Choroid plexus epithelial cell (primary cell): ENCODE results near the gene NCAM2.
A peak's percentile ranks its signal among the peaks of the same experiment; 100 is the strongest.

Experiments used
- DNase-seq: peaks from one replicate; pipeline ENCODE4 v3.0.0-alpha.2; 2010; ENCODE audit warnings: low read depth
- H3K4me3 ChIP-seq: 2 replicates; pipeline ENCODE4 v1.5.1; 2011; ENCODE audit warnings: low read depth, mild to moderate bottlenecking, control low read depth, low read length, moderate library complexity
- TF ChIP-seq, protein P1 (sequence below): conservative IDR thresholded peaks from 2 replicates; pipeline ENCODE4 v1.5.1; 2011; ENCODE audit warnings: low read depth, mild to moderate bottlenecking, control low read depth, inconsistent platforms, low read length, moderate library complexity

Gene NCAM2

DNA sequence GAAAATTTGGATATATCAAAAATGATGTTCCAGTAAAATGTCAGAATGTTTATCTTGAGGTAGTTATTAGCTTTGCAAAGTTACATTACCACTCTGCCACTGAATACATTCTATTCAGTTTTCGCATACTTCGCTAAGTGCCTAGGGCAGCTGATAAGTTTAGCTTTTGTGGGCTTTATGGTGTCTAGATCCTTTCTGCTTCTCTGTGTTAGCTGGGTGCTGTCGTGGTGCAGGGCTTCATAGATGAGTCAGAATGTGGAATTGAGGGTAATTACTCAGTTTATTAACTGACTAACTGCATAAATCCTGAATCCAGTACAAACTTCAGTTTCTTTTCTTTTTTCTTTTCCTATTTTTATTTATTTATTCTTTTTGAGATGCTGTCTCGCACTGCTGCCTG lies 21.5 kb downstream of the NCAM2 start:
- no peak overlapping the region for H3K4me3 ChIP-seq
- TF ChIP-seq, protein P1, sequence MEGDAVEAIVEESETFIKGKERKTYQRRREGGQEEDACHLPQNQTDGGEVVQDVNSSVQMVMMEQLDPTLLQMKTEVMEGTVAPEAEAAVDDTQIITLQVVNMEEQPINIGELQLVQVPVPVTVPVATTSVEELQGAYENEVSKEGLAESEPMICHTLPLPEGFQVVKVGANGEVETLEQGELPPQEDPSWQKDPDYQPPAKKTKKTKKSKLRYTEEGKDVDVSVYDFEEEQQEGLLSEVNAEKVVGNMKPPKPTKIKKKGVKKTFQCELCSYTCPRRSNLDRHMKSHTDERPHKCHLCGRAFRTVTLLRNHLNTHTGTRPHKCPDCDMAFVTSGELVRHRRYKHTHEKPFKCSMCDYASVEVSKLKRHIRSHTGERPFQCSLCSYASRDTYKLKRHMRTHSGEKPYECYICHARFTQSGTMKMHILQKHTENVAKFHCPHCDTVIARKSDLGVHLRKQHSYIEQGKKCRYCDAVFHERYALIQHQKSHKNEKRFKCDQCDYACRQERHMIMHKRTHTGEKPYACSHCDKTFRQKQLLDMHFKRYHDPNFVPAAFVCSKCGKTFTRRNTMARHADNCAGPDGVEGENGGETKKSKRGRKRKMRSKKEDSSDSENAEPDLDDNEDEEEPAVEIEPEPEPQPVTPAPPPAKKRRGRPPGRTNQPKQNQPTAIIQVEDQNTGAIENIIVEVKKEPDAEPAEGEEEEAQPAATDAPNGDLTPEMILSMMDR = no peak
- DNase-seq = no peak

DNA sequence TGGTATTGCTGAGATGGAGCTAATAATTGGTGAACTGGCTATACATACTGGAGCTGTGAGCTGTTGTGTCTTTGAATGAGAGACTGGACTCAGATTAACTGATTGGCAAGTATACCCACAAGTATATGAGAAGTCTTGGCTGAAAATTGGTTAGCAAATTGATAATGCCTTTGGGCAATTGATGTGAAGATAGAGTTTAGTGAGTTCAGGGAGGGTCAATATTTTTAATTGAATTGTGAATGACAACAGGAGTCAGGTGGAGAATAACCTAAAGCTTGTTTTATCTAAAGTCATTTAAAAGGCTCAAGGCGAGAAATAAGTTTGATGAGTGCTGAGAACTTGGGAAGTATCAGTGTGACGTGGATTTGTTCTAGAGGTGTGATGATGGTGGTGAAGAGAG lies 27.5 kb downstream of the NCAM2 start:
- DNase-seq = no peak
- TF ChIP-seq, protein P1 = no peak
- no peak overlapping the region for H3K4me3 ChIP-seq

DNA sequence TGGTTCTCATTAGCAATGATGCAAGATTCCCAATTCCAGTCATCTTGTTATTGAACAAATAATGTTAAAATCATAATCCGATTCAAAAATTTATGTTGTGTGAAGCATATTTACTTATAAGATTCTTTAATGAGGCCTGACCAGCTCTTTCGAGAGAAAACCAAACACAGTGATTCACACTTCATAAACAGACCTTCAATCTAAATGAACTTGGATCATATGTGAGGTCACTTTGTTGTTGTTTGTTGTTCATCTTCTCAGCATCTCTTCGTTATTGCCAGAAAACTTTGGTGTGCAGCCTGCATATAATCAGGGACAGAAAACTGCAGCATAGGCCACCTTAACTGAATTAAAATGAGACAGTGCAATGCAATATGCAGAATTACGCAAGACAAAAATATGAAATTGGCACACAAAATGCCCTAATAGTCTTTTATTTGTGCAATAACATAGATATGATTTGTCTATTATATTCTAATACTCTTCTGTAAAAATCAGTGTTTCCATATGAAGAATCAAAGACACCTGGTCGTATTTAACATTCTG lies 30.1 kb downstream of the NCAM2 start:
- peak; percentile 20 for DNase-seq
- TF ChIP-seq, protein P1 = no peak
- no peak overlapping the region for H3K4me3 ChIP-seq

DNA sequence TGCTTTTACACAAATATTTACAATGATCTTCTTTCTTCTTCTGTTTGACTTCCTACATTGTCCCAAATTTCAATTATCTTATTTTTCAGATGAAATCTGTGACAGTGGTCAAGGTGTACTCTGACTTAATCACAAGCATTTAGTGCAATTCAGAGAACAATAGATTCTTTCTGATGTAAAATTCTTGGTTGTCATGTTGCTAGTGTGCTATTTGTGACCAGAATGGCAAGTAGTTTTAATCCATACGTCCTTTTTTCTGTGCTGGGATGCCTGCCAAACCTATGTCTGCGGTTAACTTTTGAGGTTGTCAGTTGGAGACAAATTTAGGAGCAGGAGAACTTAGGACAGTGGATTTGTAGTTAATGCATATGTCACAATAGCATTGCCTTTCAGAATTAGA lies 31.0 kb downstream of the NCAM2 start:
- no peak overlapping the region for H3K4me3 ChIP-seq
- TF ChIP-seq, protein P1 = no peak
- peak; percentile 40 for DNase-seq

DNA sequence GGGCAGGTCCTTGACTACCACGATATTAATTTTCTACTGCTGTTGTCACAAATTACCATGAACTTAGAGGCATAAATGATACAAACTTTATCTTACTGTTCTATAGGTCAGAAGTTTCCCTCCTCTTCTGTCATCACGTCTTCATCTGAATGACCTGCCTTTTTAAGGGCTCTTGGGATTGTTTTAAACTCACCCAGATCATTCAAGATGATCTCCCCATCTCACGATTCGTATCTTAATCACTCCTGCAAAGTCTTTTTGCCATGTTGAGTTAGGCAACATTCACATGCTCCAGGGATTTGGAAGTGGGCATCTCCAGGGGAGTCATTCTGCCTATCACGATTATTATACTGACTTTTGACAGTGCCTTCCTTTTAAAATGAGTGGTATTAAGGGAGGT lies 32.1 kb downstream of the NCAM2 start:
- no peak overlapping the region for H3K4me3 ChIP-seq

DNA sequence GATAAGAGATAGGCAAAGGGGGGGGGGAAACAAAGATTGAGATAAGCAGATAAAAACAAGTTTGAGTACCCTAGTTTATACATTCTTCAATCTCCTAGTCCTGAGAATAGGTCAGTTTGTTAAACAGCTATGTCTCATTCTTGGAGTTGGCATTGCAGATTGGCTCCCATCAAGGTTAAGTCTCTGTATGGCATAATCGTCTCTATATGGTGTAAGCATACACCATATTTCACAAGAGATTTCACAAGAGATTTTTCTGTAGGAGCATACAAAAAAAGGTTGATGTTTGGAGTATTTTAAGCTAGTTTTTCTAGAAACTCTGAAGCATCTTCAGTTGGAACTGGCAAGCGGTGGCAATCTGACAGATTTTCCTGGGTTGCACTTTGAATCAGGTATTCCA lies 35.8 kb downstream of the NCAM2 start:
- TF ChIP-seq, protein P1 = no peak
- no peak overlapping the region for H3K4me3 ChIP-seq

More for the DNA sequence above, 32.1 kb downstream of the NCAM2 start:
- DNase-seq = no peak
- TF ChIP-seq, protein P1 = no peak

DNA sequence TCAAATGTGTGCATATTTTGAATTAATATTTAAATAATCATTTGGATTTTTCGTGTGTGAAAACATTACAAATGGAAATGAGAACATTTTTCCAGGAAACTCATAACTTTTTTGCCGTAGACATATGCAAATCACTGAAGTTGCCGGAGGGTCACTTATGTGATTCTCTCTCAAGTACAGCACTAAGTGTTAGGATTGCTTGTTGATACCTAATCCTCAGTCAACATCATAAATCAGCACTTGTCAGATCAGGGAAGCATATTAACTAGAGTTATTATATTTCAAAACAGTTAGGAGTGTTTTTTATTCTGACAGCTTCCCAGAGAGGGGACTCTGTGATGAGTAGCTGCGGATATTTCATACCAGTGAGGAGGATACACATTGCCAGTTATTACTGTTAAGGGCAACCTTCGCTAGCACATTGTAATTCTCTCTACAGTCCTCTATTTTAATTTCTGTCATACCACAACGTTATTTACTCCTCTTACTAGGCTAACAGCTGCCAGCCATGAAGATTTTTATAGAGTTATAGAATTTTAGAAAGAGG lies 41.5 kb downstream of the NCAM2 start:
- H3K4me3 ChIP-seq = no peak overlapping the region
- DNase-seq = no peak
- TF ChIP-seq, protein P1 = no peak

More for the DNA sequence above, 35.8 kb downstream of the NCAM2 start:
- no peak for DNase-seq
